Duodenal mucosa (tissue), 2 donors: ENCODE results near the gene PSMG4.

Source experiments
- H3K27ac ChIP-seq: one replicate; pipeline ENCODE4 v1.7.0; 2013; ENCODE audit warnings: low read depth, low read length
- H3K27me3 ChIP-seq, 2 donors: one replicate each; pipeline ENCODE4 v1.7.0; 2013; ENCODE audit warnings: low read length in 2 of 2, control low read depth in 1 of 2; ENCODE audit not compliant: insufficient read depth in 2 of 2, control insufficient read depth in 1 of 2
- H3K36me3 ChIP-seq, 2 donors: one replicate each; pipeline ENCODE4 v1.7.0; 2013; ENCODE audit warnings: low read length in 2 of 2, control low read depth in 1 of 2; ENCODE audit not compliant: insufficient read depth in 2 of 2, control insufficient read depth in 1 of 2
- H3K4me1 ChIP-seq, 2 donors: one replicate each; pipeline ENCODE4 v1.7.0; 2013; ENCODE audit warnings: low read length in 2 of 2, control low read depth in 1 of 2; ENCODE audit not compliant: insufficient read depth in 2 of 2, control insufficient read depth in 1 of 2
- H3K4me3 ChIP-seq, 2 donors: one replicate each; pipeline ENCODE4 v1.7.0; 2013; ENCODE audit warnings: low read length in 2 of 2, low read depth in 1 of 2
- H3K9ac ChIP-seq, 2 donors: one replicate each; pipeline ENCODE4 v1.7.0; 2013; ENCODE audit warnings: low read length in 2 of 2, low read depth in 1 of 2
- H3K9me3 ChIP-seq, 2 donors: one replicate each; pipeline ENCODE4 v1.7.0; 2013; ENCODE audit warnings: low read length in 2 of 2, control low read depth in 1 of 2; ENCODE audit not compliant: control insufficient read depth in 1 of 2

Gene PSMG4

DNA sequence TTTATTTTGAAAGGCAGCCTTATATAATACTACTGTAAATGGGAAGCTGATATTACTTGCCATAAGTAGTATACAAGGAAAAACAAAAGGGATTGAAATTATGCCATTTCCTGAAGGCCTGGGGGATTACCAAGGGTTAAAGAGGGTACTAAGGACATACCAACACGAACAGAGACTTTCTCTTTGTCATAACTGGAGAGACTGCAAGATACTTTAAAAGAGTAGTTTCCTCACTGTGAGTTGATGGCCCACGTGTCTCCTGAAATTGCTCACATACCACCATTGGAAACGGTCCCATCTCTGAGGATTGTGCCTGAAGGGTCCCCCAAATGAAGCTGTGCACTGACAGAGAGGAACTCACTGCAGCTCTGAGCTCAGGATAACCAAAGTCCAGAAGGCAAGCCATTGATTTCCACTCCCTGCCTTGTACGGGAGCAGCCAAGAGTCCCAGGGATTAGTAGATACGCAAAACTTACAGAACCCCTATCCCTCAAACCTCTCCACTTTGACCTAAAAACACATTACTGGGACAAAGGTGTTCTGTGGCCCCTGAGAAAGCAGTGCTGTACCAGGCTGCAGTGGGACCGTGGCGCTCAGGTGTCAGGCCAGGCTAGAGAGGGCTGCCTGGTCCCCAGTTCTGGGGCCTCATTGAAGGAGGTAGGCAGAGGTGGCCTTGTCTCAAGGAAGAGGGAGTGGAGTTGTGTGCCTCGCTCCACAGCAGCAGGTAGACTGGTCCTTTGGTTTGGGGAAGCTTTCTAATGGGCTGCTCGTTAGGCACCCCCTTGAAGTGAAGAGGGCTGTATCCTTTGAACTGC, 15.2 kb downstream of the PSMG4 start:
- peaks cover 30 to 71% of the 10 kb centered on the region in 2 donors for H3K36me3 ChIP-seq

DNA sequence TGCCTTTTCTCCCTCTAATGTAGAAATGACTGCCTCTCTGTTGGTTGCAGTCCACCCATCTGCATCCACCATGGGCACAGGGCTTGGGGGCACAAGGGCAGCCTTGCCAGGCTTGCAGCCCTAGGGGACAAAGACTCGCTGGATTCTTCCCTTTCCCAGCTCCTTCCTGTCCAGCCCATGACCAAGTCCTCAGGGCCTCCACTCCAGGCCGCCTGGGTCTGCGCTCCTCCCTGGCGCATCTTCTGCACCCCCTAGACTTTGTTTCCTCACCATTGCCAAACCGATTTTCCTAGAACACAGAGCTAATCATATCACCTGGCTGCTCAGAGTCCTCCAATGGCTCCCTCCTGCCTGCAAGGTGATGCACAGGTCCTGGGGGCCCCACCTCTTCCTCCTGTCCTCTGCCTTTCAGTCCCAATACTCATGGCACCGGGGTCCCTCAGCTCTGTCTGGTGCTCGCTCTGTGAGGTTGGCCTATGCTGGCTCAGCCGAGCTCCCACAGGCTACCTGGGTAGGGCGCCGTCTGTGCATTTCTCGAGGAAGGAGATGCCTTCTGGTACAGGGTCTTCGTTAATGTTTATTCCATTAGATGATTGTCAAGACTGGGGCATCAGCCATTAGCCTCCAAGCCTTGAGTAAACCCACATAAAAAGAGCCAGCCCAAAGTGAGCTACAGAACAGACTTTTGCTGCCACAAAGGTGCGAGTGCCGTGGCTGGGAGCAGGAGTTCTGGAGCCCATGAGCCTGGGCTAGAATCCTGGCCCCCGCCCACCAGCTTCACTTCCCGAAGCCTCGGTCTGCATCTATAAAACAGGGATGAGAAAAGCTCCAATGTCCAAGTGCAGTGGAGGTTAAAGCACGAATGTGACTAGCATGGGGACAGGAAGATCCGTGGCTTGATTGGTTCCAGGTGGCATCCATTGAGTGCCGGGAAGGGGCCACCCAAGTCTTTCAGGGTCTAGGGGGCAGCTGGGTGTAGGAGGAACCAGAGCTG, 17.7 kb downstream of the PSMG4 start:
- Histone ChIP-seq H3K9me3 (no peaks in the 10 kb centered on the region), H3K4me1 (peaks cover 1 to 2% of the 10 kb centered on the region in 2 donors), H3K9ac (no peak overlapping the region), H3K27me3 (no peaks in the 10 kb centered on the region), H3K27ac (no peak overlapping the region), H3K4me3 (no peak overlapping the region), H3K36me3 (peaks cover 26 to 60% of the 10 kb centered on the region in 2 donors)

More for the DNA sequence above, 15.2 kb downstream of the PSMG4 start:
- Histone ChIP-seq H3K27ac (no peak overlapping the region), H3K27me3 (no peaks in the 10 kb centered on the region), H3K4me1 (peaks cover 17% of the 10 kb centered on the region in 2 donors), H3K4me3 (no peak overlapping the region), H3K9ac (no peak overlapping the region), H3K9me3 (no peaks in the 10 kb centered on the region)

DNA sequence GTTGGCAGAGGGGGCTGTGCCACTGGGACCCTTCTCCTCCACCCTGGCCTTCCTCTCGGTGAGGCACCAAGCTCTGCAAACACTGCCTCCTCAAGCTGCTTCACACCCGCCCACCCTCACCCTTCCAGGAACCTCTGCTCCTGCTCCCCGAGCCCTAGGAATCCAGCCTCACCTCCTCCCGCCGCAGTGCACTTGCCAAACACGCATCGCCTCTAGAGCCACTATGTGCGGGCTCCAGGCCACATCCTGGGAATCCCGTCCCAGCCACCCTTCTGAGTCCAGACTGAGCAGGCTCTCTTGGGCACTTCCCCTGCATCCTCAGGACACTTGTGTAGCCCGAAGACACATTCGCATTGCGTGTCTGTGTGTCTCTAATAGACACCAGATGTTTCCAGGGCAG, 18.5 kb downstream of the PSMG4 start:
- Histone ChIP-seq H3K36me3 (peaks cover 23 to 60% of the 10 kb centered on the region in 2 donors), H3K27me3 (no peaks in the 10 kb centered on the region), H3K27ac (no peak overlapping the region), H3K9ac (no peak overlapping the region), H3K4me3 (no peak overlapping the region), H3K9me3 (no peaks in the 10 kb centered on the region), H3K4me1 (no peaks in the 10 kb centered on the region)

DNA sequence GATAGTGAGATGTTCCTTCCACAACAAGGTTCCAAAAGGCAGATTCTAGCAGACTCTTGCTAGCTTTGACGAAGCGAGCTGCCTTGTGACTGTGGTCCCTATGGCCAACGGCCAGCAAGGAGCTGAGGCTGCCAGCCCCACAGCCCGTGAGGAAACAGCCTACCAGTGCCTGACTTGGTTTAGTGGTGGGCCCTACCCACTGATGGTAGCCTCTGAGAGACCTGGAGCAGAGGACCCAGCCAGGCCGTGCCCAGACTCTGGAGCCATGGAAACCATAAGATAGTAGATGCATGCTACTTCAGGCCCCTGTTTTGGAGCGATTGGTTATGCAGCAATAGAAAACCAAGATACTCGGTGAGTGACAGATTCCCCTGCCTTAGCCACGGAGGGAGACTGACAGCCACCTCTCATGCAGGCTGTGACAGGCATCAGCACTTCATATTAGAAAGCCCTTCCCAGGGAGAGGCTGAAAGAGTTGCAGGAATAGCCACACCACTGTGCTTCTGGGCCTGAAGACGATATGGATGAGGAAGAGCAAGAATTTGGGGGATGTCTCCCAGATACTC, 19.2 kb downstream of the PSMG4 start:
- H3K4me1 ChIP-seq = no peaks in the 10 kb centered on the region
- H3K4me3 ChIP-seq = no peak overlapping the region
- H3K27me3 ChIP-seq = no peaks in the 10 kb centered on the region
- no peak overlapping the region for H3K9ac ChIP-seq
- no peak overlapping the region for H3K27ac ChIP-seq
- peaks cover 17 to 57% of the 10 kb centered on the region in 2 donors for H3K36me3 ChIP-seq
- H3K9me3 ChIP-seq = no peaks in the 10 kb centered on the region

DNA sequence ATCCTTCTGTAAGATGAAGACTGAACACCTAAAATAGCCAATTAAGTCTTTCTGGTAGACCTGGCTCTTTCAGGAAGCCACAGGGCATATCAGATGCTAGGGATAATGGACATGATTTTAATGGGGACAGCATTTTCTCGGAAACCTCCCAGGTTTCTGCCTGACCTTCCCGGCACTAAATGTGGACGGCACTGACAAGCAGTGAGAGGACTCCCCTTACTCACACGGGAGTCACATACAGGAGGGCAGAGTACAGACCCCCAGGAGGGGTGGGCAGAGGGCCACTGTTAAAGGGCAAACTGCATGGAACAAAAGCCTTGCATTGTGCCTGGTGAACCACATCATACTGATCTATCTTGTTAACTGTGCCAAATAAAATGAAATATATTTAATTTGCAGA, 19.9 kb downstream of the PSMG4 start:
- Histone ChIP-seq H3K4me1 (no peaks in the 10 kb centered on the region), H3K27me3 (no peaks in the 10 kb centered on the region)

DNA sequence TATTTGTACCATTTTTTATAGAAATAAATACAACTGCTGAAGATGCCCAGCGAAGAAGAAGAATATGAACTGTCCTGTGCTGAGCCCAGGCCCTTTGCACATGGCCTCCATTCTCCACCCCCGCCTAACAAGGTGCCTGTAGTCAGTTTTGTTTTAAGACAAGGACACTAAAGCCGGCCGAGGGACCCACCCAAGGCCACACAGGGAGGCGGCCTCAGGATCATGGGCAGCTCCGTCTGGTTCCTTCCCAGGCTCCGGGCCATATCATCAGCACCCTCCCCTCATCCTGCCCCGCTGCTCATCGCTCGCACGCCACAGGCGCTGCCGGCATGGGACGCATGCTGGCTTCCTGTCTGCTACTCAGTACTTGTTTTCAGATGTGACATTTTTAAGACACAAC, 21.3 kb downstream of the PSMG4 start:
- peaks cover 16 to 60% of the 10 kb centered on the region in 2 donors for H3K36me3 ChIP-seq
- H3K9me3 ChIP-seq = no peaks in the 10 kb centered on the region
- no peak overlapping the region for H3K9ac ChIP-seq
- no peak overlapping the region for H3K4me3 ChIP-seq
- H3K27me3 ChIP-seq = no peaks in the 10 kb centered on the region
- no peak overlapping the region for H3K27ac ChIP-seq
- H3K4me1 ChIP-seq = no peaks in the 10 kb centered on the region

More for the DNA sequence above, 19.9 kb downstream of the PSMG4 start:
- H3K9me3 ChIP-seq = no peaks in the 10 kb centered on the region
- H3K4me3 ChIP-seq = no peak overlapping the region
- H3K9ac ChIP-seq = no peak overlapping the region
- peaks cover 16 to 55% of the 10 kb centered on the region in 2 donors for H3K36me3 ChIP-seq
- H3K27ac ChIP-seq = no peak overlapping the region

DNA sequence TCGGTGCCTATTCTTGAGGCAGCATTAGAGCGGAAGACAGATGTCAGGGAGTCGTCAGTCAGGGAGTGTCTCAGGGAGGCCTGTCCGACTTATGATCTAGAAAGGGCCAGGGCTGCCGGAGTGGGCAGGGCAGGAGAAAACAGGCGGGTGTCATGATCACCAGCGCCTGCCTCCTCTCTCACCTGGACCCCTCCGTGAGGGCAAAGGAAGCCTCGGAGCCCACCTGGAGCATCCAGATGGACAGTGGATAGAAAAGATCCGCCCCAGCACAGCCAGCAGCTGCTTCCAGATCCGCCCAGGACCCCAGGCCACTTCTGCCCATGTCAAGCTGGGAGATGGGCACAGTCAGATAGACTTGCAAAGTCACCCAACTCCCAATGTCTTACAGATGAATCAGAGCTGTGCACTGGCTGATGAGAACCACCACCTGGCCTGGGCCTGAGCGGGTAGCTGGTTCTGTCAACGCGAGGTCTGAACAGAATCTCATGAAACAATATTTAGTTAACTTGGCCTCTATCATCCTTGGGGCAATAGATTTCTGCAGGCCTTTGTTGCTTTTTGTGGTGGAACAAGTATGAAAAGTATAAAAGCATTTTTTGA, 22.2 kb downstream of the PSMG4 start:
- Histone ChIP-seq H3K9me3 (no peaks in the 10 kb centered on the region), H3K9ac (no peak overlapping the region), H3K27ac (no peak overlapping the region), H3K4me1 (no peaks in the 10 kb centered on the region), H3K36me3 (peaks cover 16 to 68% of the 10 kb centered on the region in 2 donors), H3K4me3 (no peak overlapping the region), H3K27me3 (no peaks in the 10 kb centered on the region)

DNA sequence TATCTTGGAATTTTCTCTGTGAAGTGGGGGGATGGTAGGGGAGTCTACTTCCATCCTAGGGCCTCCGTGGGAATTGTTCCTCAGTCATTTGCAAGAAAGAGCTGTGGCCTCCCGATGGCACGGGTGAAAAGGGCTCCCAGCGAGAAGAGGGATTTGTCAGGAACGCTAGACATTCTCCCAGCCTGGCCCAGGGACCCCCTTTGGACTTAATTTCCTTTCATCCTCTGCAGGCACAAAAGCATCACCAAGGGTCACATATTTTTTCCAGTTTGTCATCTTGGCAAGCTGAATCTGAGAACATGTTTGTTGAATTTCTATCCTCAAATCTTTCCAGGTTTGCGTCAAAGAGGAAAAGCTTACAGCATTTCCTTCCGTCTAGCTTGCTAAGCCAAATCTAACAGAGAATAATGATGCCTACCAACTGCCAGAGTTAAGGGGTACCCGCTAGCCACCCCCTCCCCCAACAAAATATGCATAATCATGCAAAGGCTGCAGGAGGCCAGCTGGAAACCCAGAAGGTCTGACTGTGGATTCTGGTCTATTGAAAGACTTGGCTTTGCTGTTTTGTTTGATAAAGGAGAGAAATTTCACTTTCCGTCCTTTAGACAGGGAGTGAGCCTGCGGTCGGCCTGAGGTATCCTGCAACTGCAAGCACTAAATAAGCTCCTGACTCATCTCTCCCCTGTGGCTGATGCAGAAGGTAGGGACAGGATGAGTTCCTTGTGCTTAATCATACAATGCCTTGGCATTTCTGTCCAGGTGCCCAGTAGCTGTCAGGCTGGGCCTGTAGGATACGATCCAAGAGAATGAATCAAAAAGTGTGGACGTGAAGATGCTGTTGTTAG, 23.1 kb downstream of the PSMG4 start:
- no peaks in the 10 kb centered on the region for H3K9me3 ChIP-seq
- no peaks in the 10 kb centered on the region for H3K27me3 ChIP-seq
- H3K9ac ChIP-seq = no peak overlapping the region
- no peaks in the 10 kb centered on the region for H3K4me1 ChIP-seq
- no peak overlapping the region for H3K27ac ChIP-seq
- no peak overlapping the region for H3K4me3 ChIP-seq
- H3K36me3 ChIP-seq = peaks cover 23 to 68% of the 10 kb centered on the region in 2 donors
